ENCODE data around the gene KCNA5. TPM values are rescaled to one million over a fixed set of nuclear protein-coding genes. Genes with fewer than 3 reads are reported as not detected.

Gene KCNA5
- total RNA-seq, 2 experiments from 2014 or later, result not detected

DNA sequence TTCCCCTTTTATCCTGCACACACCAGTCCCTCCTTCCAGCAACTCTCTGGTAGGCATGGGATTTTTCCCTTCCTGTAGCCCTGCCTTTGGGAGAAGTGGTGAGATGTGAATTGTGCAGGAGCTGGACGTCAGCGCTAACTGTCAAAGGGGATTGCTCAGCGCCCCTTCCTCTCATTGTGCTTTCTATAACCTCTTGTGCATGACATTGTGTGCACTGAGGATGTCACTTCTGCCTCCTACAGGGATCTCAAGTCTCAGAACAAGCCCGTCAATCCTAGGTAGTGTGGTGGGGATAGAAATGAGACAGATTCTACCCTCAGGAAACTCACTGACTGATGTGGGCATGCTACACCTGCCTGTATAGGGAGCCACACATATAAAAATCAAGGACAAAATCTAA is 8.7 kb downstream of the KCNA5 start:
- POLR2A ChIA-PET, result no interaction called here

DNA sequence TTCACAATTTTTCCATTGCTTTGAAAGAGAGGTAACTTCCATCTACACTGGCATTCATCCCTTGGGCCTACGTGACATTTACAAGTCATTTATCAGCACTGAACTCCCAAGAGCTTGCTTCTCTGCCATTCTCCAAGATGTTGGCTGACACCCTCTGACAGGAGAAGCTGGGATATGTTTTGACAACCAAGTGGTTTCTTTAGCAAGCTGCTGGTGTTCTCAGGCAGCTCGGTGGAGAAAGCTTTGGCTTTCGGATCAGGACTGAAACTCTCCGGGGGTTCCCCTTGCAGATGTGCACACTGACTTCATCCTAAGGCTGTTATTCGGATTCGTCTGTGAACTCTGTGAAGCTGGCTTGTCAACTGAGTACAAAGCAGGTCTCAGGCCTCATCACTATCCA is 15.7 kb downstream of the KCNA5 start:
- H3K9me3 ChIP-seq (ENCODE audit: control insufficient read depth in 1 of 2, insufficient read depth in 1 of 2, low read length in 2 of 2), result no peaks in the 10 kb centered on the region
- TF ChIP-seq, protein P1, sequence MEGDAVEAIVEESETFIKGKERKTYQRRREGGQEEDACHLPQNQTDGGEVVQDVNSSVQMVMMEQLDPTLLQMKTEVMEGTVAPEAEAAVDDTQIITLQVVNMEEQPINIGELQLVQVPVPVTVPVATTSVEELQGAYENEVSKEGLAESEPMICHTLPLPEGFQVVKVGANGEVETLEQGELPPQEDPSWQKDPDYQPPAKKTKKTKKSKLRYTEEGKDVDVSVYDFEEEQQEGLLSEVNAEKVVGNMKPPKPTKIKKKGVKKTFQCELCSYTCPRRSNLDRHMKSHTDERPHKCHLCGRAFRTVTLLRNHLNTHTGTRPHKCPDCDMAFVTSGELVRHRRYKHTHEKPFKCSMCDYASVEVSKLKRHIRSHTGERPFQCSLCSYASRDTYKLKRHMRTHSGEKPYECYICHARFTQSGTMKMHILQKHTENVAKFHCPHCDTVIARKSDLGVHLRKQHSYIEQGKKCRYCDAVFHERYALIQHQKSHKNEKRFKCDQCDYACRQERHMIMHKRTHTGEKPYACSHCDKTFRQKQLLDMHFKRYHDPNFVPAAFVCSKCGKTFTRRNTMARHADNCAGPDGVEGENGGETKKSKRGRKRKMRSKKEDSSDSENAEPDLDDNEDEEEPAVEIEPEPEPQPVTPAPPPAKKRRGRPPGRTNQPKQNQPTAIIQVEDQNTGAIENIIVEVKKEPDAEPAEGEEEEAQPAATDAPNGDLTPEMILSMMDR (IDR thresholded peaks at IDR 0.05), result no peak
- DNase-seq (no peak), ATAC-seq (ENCODE audit: poor library complexity) (no peak)
- no peaks in the 10 kb centered on the region for H3K36me3 Mint-ChIP-seq (ENCODE audit: low read depth)
- no peak overlapping the region for H3K27ac ChIP-seq (ENCODE audit: low read depth in 1 of 2, low read length in 2 of 2)
- no peaks in the 10 kb centered on the region for H3K4me1 Mint-ChIP-seq (ENCODE audit: low read depth)
- POLR2A ChIA-PET, result no interaction called here
- no peaks in the 10 kb centered on the region for H3K9me3 Mint-ChIP-seq
- H3K4me3 Mint-ChIP-seq, result no peak overlapping the region
- intact Hi-C loops (cut with DNase I, micrococcal nuclease), result no loop called here
- no peak overlapping the region for H3K27ac Mint-ChIP-seq
- H3K27me3 ChIP-seq (ENCODE audit: control insufficient read depth in 1 of 2, insufficient read depth in 2 of 2, low read length in 2 of 2), result peaks cover 0 to 3% of the 10 kb centered on the region in 2 experiments
- H3K36me3 ChIP-seq (ENCODE audit: insufficient read depth, low read length), result no peaks in the 10 kb centered on the region
- no peaks in the 10 kb centered on the region for H3K4me1 ChIP-seq (ENCODE audit: insufficient read depth, low read length)
- peaks cover 19% of the 10 kb centered on the region for H3K27me3 Mint-ChIP-seq
- CTCF ChIA-PET, result no interaction called here
- H3K4me3 ChIP-seq (ENCODE audit: low read length), result no peak overlapping the region

More for the DNA sequence above, 8.7 kb downstream of the KCNA5 start:
- no peak overlapping the region for H3K27ac ChIP-seq (ENCODE audit: low read depth in 1 of 2, low read length in 2 of 2)
- no peak overlapping the region for H3K4me3 ChIP-seq (ENCODE audit: low read length)
- Mint-ChIP-seq H3K27me3 (peaks cover 19% of the 10 kb centered on the region), H3K36me3 (ENCODE audit: low read depth) (no peaks in the 10 kb centered on the region), H3K9me3 (no peaks in the 10 kb centered on the region), H3K27ac (no peak overlapping the region), H3K4me1 (ENCODE audit: low read depth) (no peaks in the 10 kb centered on the region), H3K4me3 (no peak overlapping the region)
- intact Hi-C loops (cut with DNase I, micrococcal nuclease), result no loop called here
- no peak for ATAC-seq (ENCODE audit: poor library complexity)
- H3K9me3 ChIP-seq (ENCODE audit: control insufficient read depth in 1 of 2, insufficient read depth in 1 of 2, low read length in 2 of 2), result no peaks in the 10 kb centered on the region
- peaks cover 3 to 4% of the 10 kb centered on the region in 2 experiments for H3K27me3 ChIP-seq (ENCODE audit: control insufficient read depth in 1 of 2, insufficient read depth in 2 of 2, low read length in 2 of 2)
- CTCF ChIA-PET, result no interaction called here
- DNase-seq, result no peak
- H3K36me3 ChIP-seq (ENCODE audit: insufficient read depth, low read length), result no peaks in the 10 kb centered on the region
- TF ChIP-seq, protein P1 (IDR thresholded peaks at IDR 0.05), result no peak
- no peaks in the 10 kb centered on the region for H3K4me1 ChIP-seq (ENCODE audit: insufficient read depth, low read length)

DNA sequence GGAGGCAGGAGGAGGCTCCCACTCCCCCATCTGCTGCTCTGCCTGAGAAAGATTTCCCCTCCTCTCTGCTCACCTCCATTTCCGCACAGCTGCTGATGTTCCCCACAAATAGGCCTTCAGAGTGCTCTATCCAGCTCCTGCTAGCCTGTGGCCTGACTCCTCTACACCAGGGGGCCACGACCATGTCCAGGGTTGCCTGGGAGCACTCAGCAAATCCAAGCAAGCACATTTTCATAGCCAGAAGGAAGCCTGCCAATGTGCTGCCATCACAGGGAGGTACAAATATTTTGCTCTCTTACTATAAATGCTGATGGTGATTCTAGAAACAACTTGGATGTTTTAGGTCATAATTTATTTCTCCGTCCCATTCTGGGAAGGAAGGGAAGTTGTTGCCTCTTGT is 17.3 kb downstream of the KCNA5 start:
- H3K9me3 Mint-ChIP-seq, result no peaks in the 10 kb centered on the region
- Histone ChIP-seq H3K36me3 (ENCODE audit: insufficient read depth, low read length) (no peaks in the 10 kb centered on the region), H3K4me1 (ENCODE audit: insufficient read depth, low read length) (no peaks in the 10 kb centered on the region), H3K27ac (ENCODE audit: low read depth in 1 of 2, low read length in 2 of 2) (no peak overlapping the region), H3K4me3 (ENCODE audit: low read length) (no peak overlapping the region), H3K27me3 (ENCODE audit: control insufficient read depth in 1 of 2, insufficient read depth in 2 of 2, low read length in 2 of 2) (peaks cover 0 to 3% of the 10 kb centered on the region in 2 experiments), H3K9me3 (ENCODE audit: control insufficient read depth in 1 of 2, insufficient read depth in 1 of 2, low read length in 2 of 2) (no peaks in the 10 kb centered on the region)
- TF ChIP-seq, protein P1 (IDR thresholded peaks at IDR 0.05), result no peak
- no peak overlapping the region for H3K4me3 Mint-ChIP-seq
- H3K4me1 Mint-ChIP-seq (ENCODE audit: low read depth), result no peaks in the 10 kb centered on the region
- H3K27ac Mint-ChIP-seq, result no peak overlapping the region
- no peaks in the 10 kb centered on the region for H3K36me3 Mint-ChIP-seq (ENCODE audit: low read depth)
- ChIA-PET POLR2A (interaction anchor here (0.7 kb wide), 1 partner anchor 29 kb away, joined by 3 read pairs; no protein-coding TSS in a partner anchor), CTCF (no interaction called here)
- peaks cover 14% of the 10 kb centered on the region for H3K27me3 Mint-ChIP-seq
- no peak for DNase-seq
- intact Hi-C loops (cut with DNase I, micrococcal nuclease), result no loop called here
- no peak for ATAC-seq (ENCODE audit: poor library complexity)
